ENCODE measurements around the gene ITPR1. TPM values are rescaled to one million over a fixed set of nuclear protein-coding genes. Genes with fewer than 3 reads are reported as not detected.

Gene ITPR1
- total RNA-seq, 4 donors from 2014 or later = 9.5 to 24.1 (median 17.5) TPM

DNA sequence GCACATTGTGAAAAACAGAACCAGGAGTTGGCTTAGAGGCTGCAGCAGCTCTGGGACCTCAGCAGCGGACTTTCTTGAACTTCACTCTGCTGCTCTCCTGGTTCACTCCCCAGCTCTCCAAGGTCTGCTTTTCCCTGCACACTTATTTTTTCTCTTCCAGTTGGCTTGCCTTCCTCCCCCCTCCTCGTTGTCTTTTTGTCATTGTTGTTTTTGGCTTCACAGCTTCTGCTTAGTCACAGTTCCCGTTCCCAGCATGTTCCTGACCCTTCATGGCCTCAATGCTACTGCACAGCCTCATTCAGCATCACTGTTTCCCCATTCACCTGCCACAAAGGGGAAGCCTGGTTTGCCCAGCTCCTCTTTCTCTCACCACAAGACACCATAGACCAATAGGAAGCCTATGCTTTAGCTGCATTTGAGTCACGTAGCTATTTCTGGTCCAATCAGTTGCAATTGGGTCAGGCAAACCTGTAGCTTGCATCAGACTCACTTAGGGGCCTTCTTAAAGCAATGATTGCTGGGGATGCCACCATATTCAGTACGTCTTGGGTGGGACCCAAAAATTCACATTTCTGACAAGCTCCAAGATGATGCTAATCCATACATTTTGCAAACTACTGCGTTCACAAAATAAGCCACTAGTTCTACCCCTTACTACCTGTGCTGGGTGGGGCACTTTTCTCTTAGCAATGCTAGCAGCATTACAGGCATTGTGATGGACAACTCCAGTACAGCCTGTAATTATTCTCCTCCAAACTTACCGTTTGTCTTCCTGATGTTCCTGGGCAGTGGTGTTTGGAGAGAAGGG lies 18.3 kb upstream of the ITPR1 start:
- TF ChIP-seq POLR2A (IDR thresholded peaks at IDR 0.05) = no peak
- TF ChIP-seq, protein P1, sequence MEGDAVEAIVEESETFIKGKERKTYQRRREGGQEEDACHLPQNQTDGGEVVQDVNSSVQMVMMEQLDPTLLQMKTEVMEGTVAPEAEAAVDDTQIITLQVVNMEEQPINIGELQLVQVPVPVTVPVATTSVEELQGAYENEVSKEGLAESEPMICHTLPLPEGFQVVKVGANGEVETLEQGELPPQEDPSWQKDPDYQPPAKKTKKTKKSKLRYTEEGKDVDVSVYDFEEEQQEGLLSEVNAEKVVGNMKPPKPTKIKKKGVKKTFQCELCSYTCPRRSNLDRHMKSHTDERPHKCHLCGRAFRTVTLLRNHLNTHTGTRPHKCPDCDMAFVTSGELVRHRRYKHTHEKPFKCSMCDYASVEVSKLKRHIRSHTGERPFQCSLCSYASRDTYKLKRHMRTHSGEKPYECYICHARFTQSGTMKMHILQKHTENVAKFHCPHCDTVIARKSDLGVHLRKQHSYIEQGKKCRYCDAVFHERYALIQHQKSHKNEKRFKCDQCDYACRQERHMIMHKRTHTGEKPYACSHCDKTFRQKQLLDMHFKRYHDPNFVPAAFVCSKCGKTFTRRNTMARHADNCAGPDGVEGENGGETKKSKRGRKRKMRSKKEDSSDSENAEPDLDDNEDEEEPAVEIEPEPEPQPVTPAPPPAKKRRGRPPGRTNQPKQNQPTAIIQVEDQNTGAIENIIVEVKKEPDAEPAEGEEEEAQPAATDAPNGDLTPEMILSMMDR (IDR thresholded peaks at IDR 0.05) = no peak
- H3K4me3 ChIP-seq (ENCODE audit: low read depth, poor library complexity, severe bottlenecking) = no peak overlapping the region
- DNase-seq (ENCODE audit: low spot score in 2 of 2) = no peak
- intact Hi-C loops (cut with DNase I; ENCODE audit: low total_unique reads) = no loop called here
- WGBS, 2 donors = 52 to 62% methylated on average over 7 of the region's 7 CpGs

DNA sequence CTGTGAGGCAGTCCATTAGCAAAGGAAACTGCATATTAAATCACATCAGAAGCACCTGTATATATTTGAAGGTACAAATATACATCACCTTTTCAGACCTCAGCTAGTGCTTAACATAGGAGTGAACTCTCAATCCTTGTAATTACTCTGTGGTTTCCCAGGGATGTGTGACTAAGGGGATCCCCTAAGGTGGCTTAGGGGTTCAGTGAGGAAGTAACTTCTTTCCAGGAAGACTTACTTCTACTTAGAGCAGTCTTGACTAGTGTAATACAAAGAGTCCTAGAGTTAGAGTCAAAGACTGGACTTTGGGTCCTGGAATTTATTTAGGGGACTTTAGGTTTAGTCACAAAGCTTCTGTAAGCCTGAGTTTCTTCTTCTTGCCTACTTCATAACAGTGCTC lies 17.3 kb upstream of the ITPR1 start:
- DNase-seq (ENCODE audit: low spot score in 2 of 2) = no peak
- no peak for TF ChIP-seq POLR2A (IDR thresholded peaks at IDR 0.05)
- TF ChIP-seq, protein P1 (IDR thresholded peaks at IDR 0.05) = no peak
- no peak overlapping the region for H3K4me3 ChIP-seq (ENCODE audit: low read depth, poor library complexity, severe bottlenecking)
- intact Hi-C loops (cut with DNase I; ENCODE audit: low total_unique reads) = no loop called here

DNA sequence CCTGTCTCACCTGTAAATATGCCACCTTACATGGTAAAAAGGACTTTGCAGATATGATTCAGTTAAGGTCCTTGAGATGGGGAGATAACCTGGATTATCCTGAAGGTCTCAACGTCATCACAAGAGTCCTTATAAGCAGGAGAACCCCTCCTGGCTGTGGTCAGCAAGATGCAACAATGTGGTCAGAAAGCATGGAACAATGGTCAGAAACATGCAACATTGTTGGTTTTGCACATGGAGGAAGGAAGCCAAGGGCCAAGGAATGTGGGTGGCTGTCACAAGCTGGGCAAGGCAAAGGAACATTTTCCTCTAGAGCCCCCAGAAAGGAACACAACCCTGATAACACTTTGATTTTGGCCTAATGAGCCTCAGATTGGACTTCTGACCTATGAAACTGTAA lies 16.7 kb upstream of the ITPR1 start:
- no peak for TF ChIP-seq POLR2A (IDR thresholded peaks at IDR 0.05)
- TF ChIP-seq, protein P1 (IDR thresholded peaks at IDR 0.05) = no peak

GRCh38 chr3:4478261-4478660 lies 14.9 kb upstream of the ITPR1 start:
- H3K4me3 ChIP-seq (ENCODE audit: low read depth, poor library complexity, severe bottlenecking) = no peak overlapping the region
- TF ChIP-seq, protein P1 (IDR thresholded peaks at IDR 0.05) = no peak
- no peak for TF ChIP-seq POLR2A (IDR thresholded peaks at IDR 0.05)
- 59 to 69% methylated on average over 3 of the region's 3 CpGs for WGBS, 2 donors
- intact Hi-C loops (cut with DNase I; ENCODE audit: low total_unique reads) = no loop called here
- DNase-seq (ENCODE audit: low spot score in 2 of 2) = no peak

More for the DNA sequence above, 16.7 kb upstream of the ITPR1 start:
- DNase-seq (ENCODE audit: low spot score in 2 of 2) = no peak
- no peak overlapping the region for H3K4me3 ChIP-seq (ENCODE audit: low read depth, poor library complexity, severe bottlenecking)
- 44 to 57% methylated on average over 1 of the region's 1 CpG for WGBS, 2 donors
- intact Hi-C loops (cut with DNase I; ENCODE audit: low total_unique reads) = no loop called here

- no peak for DNase-seq (ENCODE audit: low spot score in 2 of 2)
- TF ChIP-seq POLR2A (IDR thresholded peaks at IDR 0.05) = no peak
- TF ChIP-seq, protein P1 (IDR thresholded peaks at IDR 0.05) = no peak
- intact Hi-C loops (cut with DNase I; ENCODE audit: low total_unique reads) = no loop called here
- 22 to 39% methylated on average over 5 of the region's 5 CpGs for WGBS, 2 donors
- no peak overlapping the region for H3K4me3 ChIP-seq (ENCODE audit: low read depth, poor library complexity, severe bottlenecking)
Observed at GRCh38 chr3:4491855-4492207, 1.3 kb upstream of the ITPR1 start.
